Endothelial cell (in vitro differentiated cells): ENCODE data around the gene PEX14. TPM values are rescaled to one million over a fixed set of nuclear protein-coding genes. Genes with fewer than 3 reads are reported as not detected.

Experiments used
- DNase-seq: peaks from one replicate; pipeline ENCODE4 v3.0.0; 2021; ENCODE audit warnings: low spot score
- H3K27ac Mint-ChIP-seq: one replicate; pipeline ENCODE4 v1.8.0; 2021; ENCODE audit warnings: mixed read lengths, inconsistent platforms; ENCODE audit not compliant: unreplicated experiment
- H3K27me3 Mint-ChIP-seq: one replicate; pipeline ENCODE4 v1.8.0; 2021; ENCODE audit warnings: mild to moderate bottlenecking, moderate library complexity, mixed read lengths, inconsistent platforms; ENCODE audit not compliant: unreplicated experiment
- H3K36me3 Mint-ChIP-seq: one replicate; pipeline ENCODE4 v1.8.0; 2021; ENCODE audit warnings: mild to moderate bottlenecking, low read depth, mixed read lengths, inconsistent platforms; ENCODE audit not compliant: unreplicated experiment
- H3K4me1 Mint-ChIP-seq: one replicate; pipeline ENCODE4 v1.8.0; 2021; ENCODE audit warnings: mild to moderate bottlenecking, mixed read lengths, inconsistent platforms; ENCODE audit not compliant: unreplicated experiment
- H3K4me3 Mint-ChIP-seq: one replicate; pipeline ENCODE4 v1.8.0; 2021; ENCODE audit warnings: mild to moderate bottlenecking, mixed read lengths, inconsistent platforms; ENCODE audit not compliant: unreplicated experiment
- H3K9me3 Mint-ChIP-seq: one replicate; pipeline ENCODE4 v1.8.0; 2021; ENCODE audit warnings: mixed read lengths, inconsistent platforms; ENCODE audit not compliant: unreplicated experiment
- total RNA-seq: library from RNA; stranded (reverse); fragmentation: NEBNext Ultra II Directional; extraction: Animal tissue kit (Norgen Biotek cat#: 25700); gene quantifications from one replicate; pipeline ENCODE4 v1.2.1, GENCODE V29; 2021; ENCODE audit not compliant: unreplicated experiment
- TF ChIP-seq, protein P1 (sequence below): fragments of 200-600 bp; sonication (generic); IDR thresholded peaks from one replicate; pipeline ENCODE4 v1.5.0; 2021; ENCODE audit warnings: antibody characterized with exemption; ENCODE audit not compliant: unreplicated experiment

Gene PEX14
- total RNA-seq, 1 donor from 2014 or later = 20.9 TPM

DNA sequence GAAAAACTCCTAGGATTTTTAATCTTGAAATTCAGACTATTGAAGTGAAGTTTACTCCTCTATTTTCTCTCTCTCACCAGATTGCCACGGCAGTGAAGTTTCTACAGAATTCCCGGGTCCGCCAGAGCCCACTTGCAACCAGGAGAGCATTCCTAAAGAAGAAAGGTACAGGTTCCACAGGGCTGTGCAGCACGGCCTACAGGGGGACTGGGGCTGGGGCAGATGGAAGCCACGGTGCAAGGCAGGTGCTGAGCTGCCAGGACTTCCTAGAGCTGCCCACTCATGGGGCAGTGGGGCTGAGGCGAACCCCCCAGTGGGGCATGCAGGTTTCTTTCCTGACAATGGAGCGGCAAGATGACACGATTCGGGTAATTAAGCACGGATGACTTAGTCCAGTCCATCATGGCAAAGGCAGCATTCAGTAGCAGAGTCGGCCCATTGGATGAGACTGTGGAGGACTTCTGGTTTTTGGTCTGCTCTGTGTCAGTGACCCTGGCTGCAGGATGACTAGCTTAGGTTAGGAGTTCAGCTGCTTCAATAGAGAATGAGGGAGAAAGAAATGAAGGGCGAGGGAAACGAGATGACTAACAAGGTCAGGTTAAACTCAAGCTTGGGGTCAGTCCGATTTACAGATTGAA lies 61.5 kb downstream of the PEX14 start:
- Mint-ChIP-seq H3K27ac (no peak overlapping the region), H3K36me3 (no peaks in the 10 kb centered on the region), H3K4me3 (no peak overlapping the region), H3K4me1 (peaks cover 44% of the 10 kb centered on the region), H3K9me3 (no peaks in the 10 kb centered on the region), H3K27me3 (peaks cover 6% of the 10 kb centered on the region)
- TF ChIP-seq, protein P1, sequence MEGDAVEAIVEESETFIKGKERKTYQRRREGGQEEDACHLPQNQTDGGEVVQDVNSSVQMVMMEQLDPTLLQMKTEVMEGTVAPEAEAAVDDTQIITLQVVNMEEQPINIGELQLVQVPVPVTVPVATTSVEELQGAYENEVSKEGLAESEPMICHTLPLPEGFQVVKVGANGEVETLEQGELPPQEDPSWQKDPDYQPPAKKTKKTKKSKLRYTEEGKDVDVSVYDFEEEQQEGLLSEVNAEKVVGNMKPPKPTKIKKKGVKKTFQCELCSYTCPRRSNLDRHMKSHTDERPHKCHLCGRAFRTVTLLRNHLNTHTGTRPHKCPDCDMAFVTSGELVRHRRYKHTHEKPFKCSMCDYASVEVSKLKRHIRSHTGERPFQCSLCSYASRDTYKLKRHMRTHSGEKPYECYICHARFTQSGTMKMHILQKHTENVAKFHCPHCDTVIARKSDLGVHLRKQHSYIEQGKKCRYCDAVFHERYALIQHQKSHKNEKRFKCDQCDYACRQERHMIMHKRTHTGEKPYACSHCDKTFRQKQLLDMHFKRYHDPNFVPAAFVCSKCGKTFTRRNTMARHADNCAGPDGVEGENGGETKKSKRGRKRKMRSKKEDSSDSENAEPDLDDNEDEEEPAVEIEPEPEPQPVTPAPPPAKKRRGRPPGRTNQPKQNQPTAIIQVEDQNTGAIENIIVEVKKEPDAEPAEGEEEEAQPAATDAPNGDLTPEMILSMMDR = no peak
- DNase-seq = no peak

DNA sequence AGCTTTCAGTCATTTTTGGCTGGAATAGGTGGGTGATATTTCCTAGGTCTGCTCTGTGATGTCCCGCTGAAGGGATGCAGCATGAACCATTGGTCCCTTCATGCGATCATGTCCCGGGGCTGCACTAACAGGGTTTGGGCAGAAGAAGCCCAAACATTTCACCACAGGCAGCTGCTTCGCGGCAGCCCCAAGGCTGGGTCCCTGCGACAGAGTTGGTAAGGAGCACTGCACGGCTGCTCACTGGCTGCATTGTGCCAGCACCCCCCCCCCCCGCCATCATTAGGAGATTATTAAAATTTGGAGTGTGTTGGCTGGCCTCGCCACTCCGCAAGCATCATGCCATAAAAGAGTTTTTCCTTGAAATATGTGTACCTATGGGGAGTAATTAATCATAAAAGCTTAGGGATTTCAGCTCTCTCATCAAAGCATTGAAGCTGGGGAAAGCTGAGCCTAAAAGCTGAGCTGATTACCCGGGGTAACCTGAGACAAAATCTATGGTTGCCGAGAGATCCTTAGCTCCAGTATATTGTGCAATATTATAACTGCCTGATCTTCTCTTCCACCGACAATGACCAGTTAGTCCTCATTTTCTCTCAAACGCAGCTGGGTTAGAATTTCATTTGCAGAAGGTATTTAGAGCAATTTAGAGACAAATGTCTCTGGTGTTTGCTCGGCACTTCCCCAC lies 62.5 kb downstream of the PEX14 start:
- Mint-ChIP-seq H3K4me3 (no peak overlapping the region), H3K27ac (no peak overlapping the region), H3K4me1 (peaks cover 39% of the 10 kb centered on the region), H3K27me3 (peaks cover 4% of the 10 kb centered on the region), H3K36me3 (no peaks in the 10 kb centered on the region), H3K9me3 (no peaks in the 10 kb centered on the region)
- no peak for DNase-seq
- TF ChIP-seq, protein P1 = no peak

DNA sequence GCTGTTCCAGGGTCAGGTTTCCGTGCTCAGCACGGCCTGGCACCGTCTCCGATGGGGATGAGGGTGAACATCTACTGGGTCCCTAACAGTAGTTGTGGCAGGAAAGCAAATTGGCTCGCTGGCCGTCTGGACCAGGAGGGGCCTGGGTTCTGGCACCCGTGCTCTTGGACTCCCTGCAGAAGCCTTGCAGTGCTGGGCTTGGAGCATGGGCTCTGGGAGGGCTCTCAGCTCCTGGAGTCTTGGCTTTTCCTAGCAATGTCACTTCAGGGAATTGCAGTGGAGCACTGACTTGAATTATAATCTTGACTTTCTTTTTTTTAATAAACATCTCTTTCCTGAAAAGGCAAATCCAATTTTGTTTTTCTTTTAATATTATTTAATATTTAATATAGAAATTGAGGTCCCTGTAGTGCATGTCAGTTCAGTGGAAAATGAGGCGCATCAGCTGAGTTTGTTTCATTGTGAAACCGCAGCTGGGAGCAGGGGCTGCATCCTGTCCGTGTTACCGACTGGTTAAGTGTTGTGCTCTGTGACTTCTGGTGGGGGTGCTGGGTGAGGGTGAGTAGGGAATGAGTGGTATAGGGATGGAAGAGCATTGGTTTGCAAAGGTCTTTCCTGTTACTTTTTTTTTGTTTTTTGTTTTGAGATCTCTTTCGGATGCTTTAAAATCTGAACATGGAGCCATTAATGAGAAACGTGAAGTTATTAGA lies 64.1 kb downstream of the PEX14 start:
- DNase-seq = no peak
- peak overlapping the region; percentile 32 for H3K4me3 Mint-ChIP-seq
- peak overlapping the region; percentile 45 for H3K27ac Mint-ChIP-seq
- TF ChIP-seq, protein P1 = no peak
- peaks cover 36% of the 10 kb centered on the region for H3K4me1 Mint-ChIP-seq
- H3K36me3 Mint-ChIP-seq = no peaks in the 10 kb centered on the region
- peaks cover 4% of the 10 kb centered on the region for H3K27me3 Mint-ChIP-seq
- no peaks in the 10 kb centered on the region for H3K9me3 Mint-ChIP-seq

DNA sequence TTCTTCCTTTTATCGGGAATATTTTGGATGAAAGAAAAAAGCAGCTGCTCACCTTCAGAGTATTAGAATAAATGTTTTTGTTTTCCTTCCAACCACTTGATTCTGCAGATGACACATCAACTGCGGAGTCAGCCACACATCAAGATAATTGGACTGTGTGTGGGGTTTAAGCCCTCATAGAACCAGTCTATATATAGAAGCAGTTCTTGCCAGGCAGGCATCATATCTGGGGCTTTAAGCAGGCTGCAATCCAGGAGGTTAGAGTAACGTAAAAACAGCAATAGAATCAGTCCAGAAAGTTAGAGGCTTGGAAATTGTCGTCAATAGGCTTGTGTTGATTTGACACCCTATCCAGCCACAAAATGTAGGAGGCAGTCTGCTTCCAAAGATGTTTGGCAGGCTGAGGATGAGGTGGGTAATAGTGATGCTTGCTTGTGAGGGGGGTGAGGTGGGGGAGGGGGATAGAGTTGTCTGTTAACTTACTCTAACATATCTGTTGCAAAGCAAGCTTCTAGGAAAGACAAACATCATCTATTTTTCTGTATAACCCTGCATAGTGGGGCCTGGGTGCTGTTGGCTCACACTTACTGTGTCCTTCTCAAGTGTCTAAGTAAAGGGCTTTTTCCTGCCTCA lies 64.8 kb downstream of the PEX14 start:
- Mint-ChIP-seq H3K27me3 (peaks cover 4% of the 10 kb centered on the region), H3K27ac (peak overlapping the region; percentile 10), H3K36me3 (no peaks in the 10 kb centered on the region), H3K4me1 (peaks cover 34% of the 10 kb centered on the region), H3K9me3 (no peaks in the 10 kb centered on the region), H3K4me3 (no peak overlapping the region)
- TF ChIP-seq, protein P1 = no peak
- DNase-seq = no peak
